ELF-1 (cell line): ENCODE data around the gene MSH5.
A peak's percentile ranks its signal among the peaks of the same experiment; 100 is the strongest.

Experiments used
- DNase-seq: peaks from one replicate; pipeline ENCODE4 v3.0.0-alpha.2; 2016; ENCODE audit warnings: low read depth, low spot score

Gene MSH5

GRCh38 chr6:31758281-31758680 is 18.5 kb downstream of the MSH5 start:
- no peak for DNase-seq

DNA sequence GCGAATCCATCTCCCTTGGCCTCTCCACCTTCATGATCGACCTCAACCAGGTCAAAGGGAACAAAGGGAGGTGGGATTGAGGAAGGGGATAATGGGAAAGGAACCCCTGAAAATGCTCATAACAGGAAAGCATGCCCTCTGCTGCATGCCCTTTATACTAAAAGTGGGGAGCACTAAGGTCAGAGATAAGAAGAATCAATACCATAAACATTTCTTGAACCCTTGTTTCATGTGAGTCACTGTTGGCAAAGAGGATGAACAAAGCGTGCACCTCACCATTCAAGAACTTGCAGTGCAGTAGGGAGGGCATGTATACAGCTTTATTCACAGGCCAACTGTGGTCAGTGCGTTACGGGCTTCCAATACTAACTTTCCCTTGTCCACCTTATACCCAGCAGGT is 21.0 kb downstream of the MSH5 start:
- DNase-seq = no peak

DNA sequence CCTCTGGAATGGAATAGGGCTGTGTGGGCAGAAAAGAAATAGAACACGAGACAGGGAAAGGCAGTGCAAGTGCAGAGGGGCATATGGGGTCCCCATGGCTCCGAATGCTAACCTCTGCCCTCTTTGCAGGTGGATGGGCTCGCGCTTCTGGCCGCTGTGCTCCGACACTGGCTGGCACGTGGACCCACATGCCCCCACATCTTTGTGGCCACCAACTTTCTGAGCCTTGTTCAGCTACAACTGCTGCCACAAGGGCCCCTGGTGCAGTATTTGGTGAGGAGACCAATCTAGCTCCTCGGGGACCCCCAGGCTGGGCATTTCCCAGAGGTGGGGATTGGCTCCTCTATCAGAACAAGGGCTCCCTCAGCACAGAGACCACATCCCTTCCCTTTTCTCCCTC is 21.5 kb downstream of the MSH5 start:
- no peak for DNase-seq

- no peak for DNase-seq
These were observed 22.6 kb downstream of the MSH5 start, which contains the start of gene SAPCD1 for GRCh38 chr6:31762356-31762755. Gene SAPCD1, plus strand, starts transcription at chr6:31762656. Its CDS starts 399 bp downstream, at chr6:31763055.

DNA sequence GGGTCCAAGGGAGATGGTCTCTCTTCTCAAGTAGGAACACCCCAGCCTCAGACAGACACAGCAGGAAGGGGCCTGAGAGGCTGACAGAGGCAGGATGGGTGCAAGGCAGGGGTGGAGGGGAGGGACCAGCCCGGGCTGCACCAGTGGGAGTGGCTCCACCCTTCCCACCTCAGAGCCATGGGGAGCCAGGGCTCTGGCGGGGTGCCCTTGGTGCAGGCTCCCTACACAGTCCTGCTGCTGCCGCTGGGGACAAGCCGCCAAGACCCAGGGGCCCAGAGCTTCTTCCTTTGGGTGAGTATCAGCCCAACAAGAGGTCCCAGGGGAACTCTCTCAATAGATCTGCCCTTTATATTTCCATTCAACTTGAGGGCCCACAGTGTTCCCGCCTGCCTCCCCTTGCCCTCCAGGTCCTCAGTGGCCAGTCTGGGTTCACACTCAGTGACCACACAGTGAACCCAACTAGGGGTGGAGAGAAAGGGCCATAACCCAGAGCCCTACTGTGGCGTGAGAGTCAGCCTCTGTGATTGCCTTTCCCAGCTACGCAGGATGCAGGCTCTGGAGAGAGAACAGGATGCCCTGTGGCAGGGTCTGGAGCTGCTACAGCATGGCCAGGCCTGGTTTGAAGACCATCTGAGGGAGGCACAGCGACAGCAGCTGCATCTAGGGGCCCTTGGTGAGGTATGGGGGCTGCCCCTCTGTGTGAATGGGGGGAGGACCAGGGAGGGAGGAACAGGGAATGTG is 23.2 kb downstream of the MSH5 start:
- DNase-seq = no peak

DNA sequence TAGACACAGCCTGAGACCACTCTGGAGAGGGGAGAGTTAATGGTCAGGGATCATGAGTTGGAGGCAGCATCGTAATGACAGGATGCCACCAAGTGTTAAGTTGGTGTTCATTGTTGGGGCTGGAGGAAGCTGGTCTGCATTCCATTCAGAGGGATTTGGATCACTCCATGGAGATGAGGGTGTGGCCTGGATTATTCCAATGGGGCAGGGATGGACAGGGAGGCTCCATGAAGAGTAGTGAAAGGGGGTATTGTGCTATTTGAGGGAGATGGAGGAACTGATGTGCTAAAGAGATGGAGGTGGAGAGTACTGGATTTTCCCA is 23.8 kb downstream of the MSH5 start:
- peak; percentile 36 for DNase-seq

DNA sequence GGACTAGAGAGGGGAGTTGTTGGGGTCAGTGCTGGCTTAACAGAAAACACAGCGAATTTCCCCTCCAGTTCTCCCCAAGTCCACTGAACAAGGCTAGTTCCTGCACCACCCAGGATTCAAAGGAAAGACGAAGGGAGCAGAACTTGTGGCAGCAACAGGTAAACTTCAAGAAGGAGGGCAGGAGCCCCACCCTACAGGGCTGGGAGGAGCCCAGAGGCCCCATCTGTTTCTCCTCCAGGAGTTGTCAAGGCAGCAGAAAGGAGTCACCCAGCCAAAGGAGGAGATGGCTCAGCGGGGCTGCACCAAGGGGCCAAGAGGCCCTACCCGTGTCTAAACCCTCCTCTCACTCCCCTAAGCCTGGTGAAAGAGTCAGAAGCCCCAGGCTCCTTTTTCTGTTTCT is 24.4 kb downstream of the MSH5 start:
- no peak for DNase-seq

GRCh38 chr6:31765559-31765909 is 25.7 kb downstream of the MSH5 start:
- DNase-seq = no peak

- peak; percentile 75 for DNase-seq
These were observed 26.3 kb downstream of the MSH5 start for GRCh38 chr6:31765910-31766794.

DNA sequence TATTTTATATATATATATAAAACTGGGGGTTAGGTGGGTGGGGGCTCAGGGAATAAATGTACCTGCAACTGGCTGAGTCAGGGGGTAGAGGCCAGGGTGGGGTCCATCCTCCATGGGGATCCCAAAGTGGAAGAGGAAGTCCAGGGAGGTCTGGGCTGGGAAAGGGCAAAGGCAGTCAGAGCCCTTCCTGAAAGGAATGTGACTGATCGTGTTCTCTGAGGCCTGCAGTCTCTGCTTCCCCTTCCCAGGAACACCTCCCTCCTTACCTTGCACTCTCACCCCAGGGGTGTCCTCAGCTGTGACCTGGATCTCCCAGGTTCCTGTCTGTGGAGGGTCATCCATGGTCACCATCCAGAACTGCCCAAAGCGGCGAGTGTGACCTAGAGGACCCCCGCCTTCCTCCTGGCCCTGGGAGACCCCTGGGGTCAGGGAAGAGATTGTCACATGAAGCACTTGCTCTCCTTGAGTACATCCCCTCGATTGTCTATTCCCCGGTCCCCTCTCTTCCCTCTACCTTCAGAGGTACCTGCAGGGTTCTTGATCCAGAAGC is 27.4 kb downstream of the MSH5 start:
- peak; percentile 32 for DNase-seq

DNA sequence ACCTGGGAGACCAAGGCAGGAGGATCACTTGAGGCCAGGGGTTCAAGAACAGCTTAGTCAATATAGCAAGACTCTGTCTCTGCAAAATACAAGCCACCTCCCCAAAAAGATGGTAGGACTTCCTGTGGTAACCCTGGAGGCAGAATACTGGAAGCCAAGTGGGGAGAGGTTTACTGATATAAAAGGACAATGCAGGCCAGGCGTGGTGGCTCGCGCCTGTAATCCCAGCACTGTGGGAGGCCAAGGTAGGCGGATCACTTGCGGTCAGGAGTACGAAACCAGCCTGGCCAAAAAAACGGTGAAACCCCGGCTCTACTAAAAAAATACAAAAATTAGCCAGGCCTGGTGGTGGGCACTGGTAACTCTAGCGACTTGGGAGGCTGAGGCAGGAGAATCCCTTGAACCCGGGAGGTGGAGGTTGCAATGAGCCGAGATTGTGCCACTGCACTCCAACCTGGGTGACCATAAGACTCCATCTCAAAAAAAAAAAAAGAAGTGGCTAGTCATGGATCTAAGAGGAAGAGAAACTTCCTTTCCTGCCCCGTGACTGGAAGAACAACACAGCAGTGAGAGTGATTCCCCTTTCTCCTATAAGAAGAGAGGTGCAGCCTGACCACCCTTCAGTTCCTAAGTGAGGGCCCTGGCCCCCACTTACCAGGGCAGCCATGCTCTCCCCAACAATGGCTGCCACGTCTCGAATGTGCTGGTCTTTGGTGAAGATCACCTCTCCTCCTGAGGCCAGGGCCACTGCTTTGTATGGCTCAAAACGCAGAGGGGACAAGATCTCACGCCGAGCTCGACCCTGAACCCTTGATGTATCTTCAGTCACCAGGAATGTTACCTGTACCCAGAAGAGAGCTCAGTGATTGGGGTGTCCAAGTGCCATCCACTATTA is 28.8 kb downstream of the MSH5 start:
- no peak for DNase-seq

DNA sequence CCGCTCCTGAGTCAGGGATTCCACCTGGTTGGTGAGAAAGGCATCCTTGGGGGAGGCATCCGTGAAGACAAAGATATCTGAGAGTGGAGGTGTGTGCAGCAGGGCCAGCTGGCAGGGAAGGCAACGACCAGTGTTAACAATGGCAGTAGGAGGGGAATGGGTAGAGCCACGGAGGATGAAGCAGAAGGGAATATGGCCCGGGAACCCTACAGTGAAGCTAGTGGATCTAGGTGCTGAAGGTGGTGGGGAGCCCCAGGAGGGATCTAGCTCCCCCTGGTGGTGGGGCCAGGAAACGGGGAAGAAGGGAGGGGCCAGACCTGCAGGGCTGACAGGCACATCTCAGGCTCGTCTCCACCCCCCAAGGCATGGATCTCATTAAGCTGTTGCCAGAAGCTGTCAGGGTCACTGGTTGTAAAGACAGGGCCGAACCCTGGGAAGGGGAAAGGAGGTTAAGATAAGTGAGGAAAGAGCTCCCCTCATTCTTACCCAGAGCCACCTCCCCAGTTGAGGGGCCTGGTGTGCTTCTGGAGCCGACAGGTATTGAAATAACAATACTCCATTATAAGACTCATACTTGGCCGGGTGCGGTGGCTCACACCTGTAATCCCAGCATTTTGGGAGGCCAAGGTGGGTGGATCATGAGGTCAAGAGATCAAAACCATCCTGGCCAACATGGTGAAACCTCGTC is 30.0 kb downstream of the MSH5 start:
- DNase-seq = peak; percentile 95

- no peak for DNase-seq
These were observed 31.1 kb downstream of the MSH5 start for GRCh38 chr6:31770860-31771259.

- DNase-seq = no peak
These were observed 32.2 kb downstream of the MSH5 start for GRCh38 chr6:31771992-31772358.

- DNase-seq = no peak
These were observed 35.4 kb downstream of the MSH5 start for GRCh38 chr6:31775184-31775583.

GRCh38 chr6:31775633-31776484 is 36.1 kb downstream of the MSH5 start:
- no peak for DNase-seq

- peak; percentile 22 for DNase-seq
These were observed 36.7 kb downstream of the MSH5 start for GRCh38 chr6:31776485-31776988.

DNA sequence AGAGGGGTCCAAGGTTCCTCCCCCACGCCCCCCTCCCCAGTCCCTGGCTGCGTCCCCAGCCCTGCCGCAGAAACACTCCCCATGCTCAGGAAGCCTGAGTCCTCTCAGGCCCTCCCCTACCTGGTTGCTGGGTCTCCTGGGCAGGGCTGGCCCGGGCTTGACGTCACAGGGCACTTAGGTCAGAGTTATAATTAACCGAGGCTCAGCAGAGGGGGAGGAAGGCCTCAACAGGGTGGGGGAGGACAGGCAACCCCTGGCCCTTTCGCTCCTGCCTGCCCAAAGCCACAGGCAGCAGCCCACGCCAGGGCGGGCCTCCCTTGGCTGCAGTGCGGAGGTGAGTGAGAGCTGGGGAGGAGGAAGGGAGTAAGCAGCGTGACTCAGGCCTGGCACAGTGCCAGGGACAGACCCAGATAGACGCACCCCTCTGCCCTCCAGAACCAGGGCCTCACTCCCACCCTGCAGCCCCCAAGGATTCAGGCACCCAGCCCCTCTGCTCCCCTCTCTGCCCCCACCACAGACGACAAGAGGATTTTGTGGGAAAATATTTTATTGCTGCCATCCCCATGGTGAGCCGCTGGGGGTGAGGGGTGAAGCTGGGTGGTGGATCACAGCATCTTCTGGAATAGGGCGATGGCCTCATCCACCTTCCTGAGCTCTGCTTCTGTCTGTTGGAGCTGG is 37.3 kb downstream of the MSH5 start, which contains the start of gene VWA7:
Gene VWA7 (minus strand): TSS at position 340 of the 678 bp plus-strand sequence. CDS start 549 bp downstream, outside the sequence.
- DNase-seq = peak; percentile 56

DNA sequence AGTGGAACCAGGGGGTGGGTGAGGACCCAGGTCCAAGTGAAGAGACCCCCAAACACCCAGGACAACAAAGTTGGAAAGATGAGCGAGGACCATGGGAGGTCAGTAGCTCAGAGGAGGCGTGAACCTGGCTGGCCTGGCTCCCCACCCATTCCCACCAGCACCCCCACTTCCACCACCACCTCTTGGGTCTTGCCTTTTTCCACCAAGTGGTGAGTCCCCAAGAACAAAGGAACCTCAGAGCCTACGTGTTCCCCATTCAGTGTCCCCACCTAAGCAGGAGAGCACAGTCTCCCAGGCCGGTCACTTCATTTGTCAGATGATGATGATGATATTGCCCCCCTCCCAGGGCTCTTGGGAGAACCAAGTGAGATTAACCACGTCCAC is 37.9 kb downstream of the MSH5 start:
- DNase-seq = no peak
